B cell (primary cell): ENCODE data around the gene CNGA3. TPM values are rescaled to one million over a fixed set of nuclear protein-coding genes. Genes with fewer than 3 reads are reported as not detected.

Source experiments
- ATAC-seq: fragments of 200-7000 bp; cut with Tn5 transposase; one replicate; pipeline ENCODE4 v1.10.0; 2021; ENCODE audit warnings: low read depth, mild to moderate bottlenecking, moderate number of reproducible peaks, moderate library complexity
- CTCF ChIA-PET: fragments of 350-600 bp; sonication (Branson Sonifier 250); formaldehyde crosslinking; loops from one replicate; lab custom pipeline; 2021; ENCODE audit warnings: antibody characterized with exemption, inconsistent platforms; lab: Charles Lee
- POLR2A ChIA-PET: fragments of 350-600 bp; sonication (Branson Sonifier 250); formaldehyde crosslinking; loops from one replicate; lab custom pipeline; 2021; ENCODE audit warnings: antibody characterized with exemption; lab: Charles Lee
- DNase-seq: peaks from one replicate; pipeline ENCODE4 v3.0.0; 2013
- H2AFZ ChIP-seq: 2 replicates; pipeline ENCODE4 v1.6.1; 2012; ENCODE audit warnings: mild to moderate bottlenecking, low read depth, low read length; ENCODE audit not compliant: insufficient read depth, poor library complexity, severe bottlenecking
- H3K27ac ChIP-seq, 2 donors: 1 replicate in 1 of 2; 2 replicates in 1 of 2; pipeline ENCODE4 v1.5.1; 2012 to 2013; ENCODE audit warnings: low read length in 2 of 2, mild to moderate bottlenecking in 2 of 2, moderate library complexity in 1 of 2
- H3K27me3 ChIP-seq, 4 experiments: fragments of 200-600 bp in 1 of 4; sonication (generic) in 1 of 4; replicated peaks in 1 of 4; 1 replicate in 2 of 4; 2 replicates in 2 of 4; pipeline versions ENCODE4 v1.6.1 to v1.7.0; 2013 to 2016; ENCODE audit warnings: low read length in 3 of 4, mild to moderate bottlenecking in 2 of 4, mixed read lengths in 1 of 4, moderate library complexity in 1 of 4; ENCODE audit not compliant: insufficient read depth in 4 of 4, control insufficient read depth in 3 of 4; ENCODE audit errors: control extremely low read depth in 1 of 4
- H3K36me3 ChIP-seq, 2 experiments: replicated peaks in 1 of 2; 1 replicate in 1 of 2; 2 replicates in 1 of 2; pipeline versions ENCODE4 v1.6.1 to v1.7.1; 2013; ENCODE audit warnings: low read length in 1 of 2; ENCODE audit not compliant: insufficient read depth in 2 of 2, control insufficient read depth in 1 of 2; ENCODE audit errors: control extremely low read depth in 1 of 2, extremely low read depth in 1 of 2
- H3K4me1 ChIP-seq, 2 donors: fragments of 200-600 bp in 1 of 2; sonication (generic) in 1 of 2; 1 replicate in 1 of 2; 2 replicates in 1 of 2; pipeline versions ENCODE4 v1.5.1 to v1.6.1; 2013 to 2017; ENCODE audit warnings: low read length in 2 of 2; ENCODE audit not compliant: control insufficient read depth in 2 of 2, insufficient read depth in 2 of 2
- H3K4me2 ChIP-seq: replicated peaks from 2 replicates; pipeline ENCODE3; 2012; ENCODE audit warnings: mild to moderate bottlenecking, low read depth, low read length; ENCODE audit not compliant: poor library complexity, severe bottlenecking
- H3K4me3 ChIP-seq, 5 experiments: fragments of 200-600 bp in 1 of 5; sonication (generic) in 1 of 5; 1 replicate in 3 of 5; 2 replicates in 2 of 5; pipeline versions ENCODE4 v1.5.1 to v1.7.0; 2011 to 2016; ENCODE audit warnings: low read length in 4 of 5, mild to moderate bottlenecking in 4 of 5, low read depth in 2 of 5, control low read depth in 1 of 5, moderate library complexity in 1 of 5; ENCODE audit not compliant: insufficient read depth in 1 of 5; ENCODE audit errors: control extremely low read depth in 1 of 5, extremely low read depth in 1 of 5
- H3K79me2 ChIP-seq: fragments of 200-600 bp; sonication (generic); one replicate; pipeline ENCODE4 v1.6.0; 2016; ENCODE audit warnings: low read length; ENCODE audit not compliant: control insufficient read depth, insufficient read depth
- H3K9ac ChIP-seq: fragments of 200-600 bp; sonication (generic); 2 replicates; pipeline ENCODE4 v1.6.1; 2017; ENCODE audit warnings: mild to moderate bottlenecking, low read length, moderate library complexity
- H3K9me3 ChIP-seq, 3 donors: one replicate each; pipeline versions ENCODE4 v1.6.1 to v1.7.1; 2013; ENCODE audit warnings: low read length in 2 of 3; ENCODE audit not compliant: control insufficient read depth in 2 of 3, insufficient read depth in 1 of 3; ENCODE audit errors: control extremely low read depth in 1 of 3
- H4K20me1 ChIP-seq: 2 replicates; pipeline ENCODE4 v1.6.0; 2012; ENCODE audit warnings: mild to moderate bottlenecking, low read length; ENCODE audit not compliant: insufficient read depth, control insufficient read depth, poor library complexity, severe bottlenecking
- H3K27ac Mint-ChIP-seq: one replicate; pipeline ENCODE4 v1.8.0; 2021; ENCODE audit warnings: mixed read lengths
- H3K27me3 Mint-ChIP-seq: one replicate; pipeline ENCODE4 v1.8.0; 2021; ENCODE audit warnings: mixed read lengths
- H3K4me1 Mint-ChIP-seq: one replicate; pipeline ENCODE4 v1.8.0; 2021; ENCODE audit warnings: mixed read lengths
- H3K4me3 Mint-ChIP-seq: one replicate; pipeline ENCODE4 v1.8.0; 2021; ENCODE audit warnings: mixed read lengths
- H3K9me3 Mint-ChIP-seq: one replicate; pipeline ENCODE4 v1.8.0; 2022; ENCODE audit warnings: mixed read lengths; ENCODE audit not compliant: insufficient read depth
- EZH2 ChIP-seq: IDR thresholded peaks from 2 replicates; pipeline ENCODE4 v1.6.1; 2012; ENCODE audit warnings: borderline replicate concordance, low read depth, mild to moderate bottlenecking, moderate library complexity, low read length; ENCODE audit not compliant: insufficient read depth, poor library complexity, severe bottlenecking
- WGBS: methylation state at CpG from one replicate; pipeline ENCODE4 v1.1.5; 2013; ENCODE audit warnings: missing lambda C conversion rate; ENCODE audit not compliant: insufficient coverage; 5-methylcytosine and 5-hydroxymethylcytosine counted together
- intact Hi-C: fragments of 100-400 bp; cut with micrococcal nuclease; formaldehyde crosslinking; loops from one replicate; pipeline ENCODE4 v1.10.0; 2022
- polyA plus RNA-seq: library from polyadenylated mRNA; depleted of rRNA; stranded (reverse); fragments of >200 nt; gene quantifications from 2 replicates; pipeline ENCODE4 v1.2.3, GENCODE V29; 2012
- total RNA-seq, 2 donors: library from RNA; stranded (reverse); fragments of 120-200 nt in 1 of 2; gene quantifications; 1 replicate in 1 of 2; 2 replicates in 1 of 2; pipeline versions ENCODE4 v1.2.3 to v1.2.4, GENCODE V29; 2013 to 2022
- TF ChIP-seq, protein P1 (sequence below): fragments of 200-600 bp; IDR thresholded peaks from one replicate; pipeline ENCODE4 v1.8.0; 2022; ENCODE audit warnings: antibody characterized with exemption, mild to moderate bottlenecking

The CNGA3 gene
- total and polyA plus RNA-seq, 2 donors (not counting 1 experiment from before 2014, with no cell fraction given) = not detected

DNA sequence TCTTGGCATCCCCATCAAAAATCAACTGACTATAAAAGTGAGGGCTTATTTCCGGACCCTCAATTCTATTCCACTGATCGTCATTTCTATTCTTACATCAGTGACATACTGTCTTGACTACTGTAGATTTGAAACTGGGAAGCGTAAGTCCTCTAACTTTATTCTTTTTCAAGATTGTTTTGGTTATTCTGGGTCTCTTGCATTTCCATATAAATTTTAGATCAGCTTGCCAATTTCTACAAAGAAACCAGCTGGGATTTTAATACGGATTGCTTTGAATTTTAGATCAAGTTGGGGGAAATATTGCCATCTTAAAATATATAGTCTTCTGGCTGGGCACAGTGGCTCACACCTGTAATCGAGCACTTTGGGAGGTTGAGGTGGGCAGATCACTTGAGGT is 80.5 kb downstream of the CNGA3 start:
- Histone ChIP-seq H3K9ac (no peak overlapping the region), H3K27ac (no peak overlapping the region), H3K36me3 (no peaks in the 10 kb centered on the region), H2AFZ (no peak overlapping the region), H3K4me1 (no peaks in the 10 kb centered on the region), H3K9me3 (peaks cover 4 to 7% (median 5%) of the 10 kb centered on the region in 3 donors), H3K79me2 (no peaks in the 10 kb centered on the region), H3K4me3 (no peak overlapping the region), H3K4me2 (no peak overlapping the region), H4K20me1 (no peaks in the 10 kb centered on the region), H3K27me3 (peaks cover 0 to 9% (median 0%) of the 10 kb centered on the region in 4 experiments)
- 83% methylated on average over 1 of the region's 5 CpGs for WGBS
- ATAC-seq (no peak), DNase-seq (no peak)
- H3K27ac Mint-ChIP-seq = no peak overlapping the region
- no peak overlapping the region for H3K4me3 Mint-ChIP-seq
- ChIA-PET CTCF (interaction anchor here (1.4 kb wide), 1 partner anchor 61 kb away, joined by 4 read pairs; no protein-coding TSS in a partner anchor), POLR2A (no interaction called here)
- intact Hi-C loops = no loop called here
- H3K27me3 Mint-ChIP-seq = peaks cover 13% of the 10 kb centered on the region
- TF ChIP-seq EZH2 = no peak
- TF ChIP-seq, protein P1, sequence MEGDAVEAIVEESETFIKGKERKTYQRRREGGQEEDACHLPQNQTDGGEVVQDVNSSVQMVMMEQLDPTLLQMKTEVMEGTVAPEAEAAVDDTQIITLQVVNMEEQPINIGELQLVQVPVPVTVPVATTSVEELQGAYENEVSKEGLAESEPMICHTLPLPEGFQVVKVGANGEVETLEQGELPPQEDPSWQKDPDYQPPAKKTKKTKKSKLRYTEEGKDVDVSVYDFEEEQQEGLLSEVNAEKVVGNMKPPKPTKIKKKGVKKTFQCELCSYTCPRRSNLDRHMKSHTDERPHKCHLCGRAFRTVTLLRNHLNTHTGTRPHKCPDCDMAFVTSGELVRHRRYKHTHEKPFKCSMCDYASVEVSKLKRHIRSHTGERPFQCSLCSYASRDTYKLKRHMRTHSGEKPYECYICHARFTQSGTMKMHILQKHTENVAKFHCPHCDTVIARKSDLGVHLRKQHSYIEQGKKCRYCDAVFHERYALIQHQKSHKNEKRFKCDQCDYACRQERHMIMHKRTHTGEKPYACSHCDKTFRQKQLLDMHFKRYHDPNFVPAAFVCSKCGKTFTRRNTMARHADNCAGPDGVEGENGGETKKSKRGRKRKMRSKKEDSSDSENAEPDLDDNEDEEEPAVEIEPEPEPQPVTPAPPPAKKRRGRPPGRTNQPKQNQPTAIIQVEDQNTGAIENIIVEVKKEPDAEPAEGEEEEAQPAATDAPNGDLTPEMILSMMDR = no peak
- H3K9me3 Mint-ChIP-seq = peaks cover 7% of the 10 kb centered on the region
- H3K4me1 Mint-ChIP-seq = no peaks in the 10 kb centered on the region

DNA sequence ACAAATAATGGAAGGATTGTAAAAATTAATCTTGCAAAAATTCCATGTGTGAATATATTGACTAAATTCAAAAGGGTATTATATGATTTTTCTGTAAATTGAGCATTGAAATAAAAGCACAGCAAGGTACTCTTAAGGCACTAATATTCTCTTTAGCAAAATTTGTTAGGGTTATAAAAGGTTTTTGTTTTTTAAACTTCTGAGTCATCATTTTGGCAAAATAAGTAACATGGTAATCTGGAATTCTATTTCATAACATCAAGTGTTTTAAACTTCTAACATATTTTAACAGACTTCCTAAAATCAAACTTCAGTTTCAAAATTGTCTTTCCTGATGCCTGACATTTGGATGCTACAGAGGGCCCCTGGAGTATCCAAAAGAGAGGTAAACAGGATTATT is 85.9 kb downstream of the CNGA3 start:
- Histone ChIP-seq H3K9me3 (peaks cover 0 to 7% (median 3%) of the 10 kb centered on the region in 3 donors), H3K27ac (no peak overlapping the region), H3K36me3 (no peaks in the 10 kb centered on the region), H3K4me3 (no peak overlapping the region), H3K4me2 (no peak overlapping the region), H2AFZ (no peak overlapping the region), H3K79me2 (no peaks in the 10 kb centered on the region), H4K20me1 (no peaks in the 10 kb centered on the region), H3K27me3 (peaks cover 0 to 9% (median 0%) of the 10 kb centered on the region in 4 experiments), H3K9ac (no peak overlapping the region), H3K4me1 (no peaks in the 10 kb centered on the region)
- H3K27ac Mint-ChIP-seq = no peak overlapping the region
- POLR2A ChIA-PET = no interaction called here
- peaks cover 6% of the 10 kb centered on the region for H3K9me3 Mint-ChIP-seq
- intact Hi-C loops = no loop called here
- no peaks in the 10 kb centered on the region for H3K4me1 Mint-ChIP-seq
- H3K27me3 Mint-ChIP-seq = peaks cover 9% of the 10 kb centered on the region
- no peak for DNase-seq
- TF ChIP-seq EZH2 = no peak
- TF ChIP-seq, protein P1 = no peak
- no peak overlapping the region for H3K4me3 Mint-ChIP-seq
- ATAC-seq = no peak
- CTCF ChIA-PET = no interaction called here
